ENCODE measurements around the gene F3. TPM values are rescaled to one million over a fixed set of nuclear protein-coding genes. Genes with fewer than 3 reads are reported as not detected.

Gene F3
- total RNA-seq, 1 donor from 2014 or later, result 152 TPM

GRCh38 chr1:94565901-94566300, 24.3 kb upstream of the F3 start:
- H3K27me3 ChIP-seq (ENCODE audit: control insufficient read depth, insufficient read depth, low read length), result no peaks in the 10 kb centered on the region
- TF ChIP-seq, protein P1, sequence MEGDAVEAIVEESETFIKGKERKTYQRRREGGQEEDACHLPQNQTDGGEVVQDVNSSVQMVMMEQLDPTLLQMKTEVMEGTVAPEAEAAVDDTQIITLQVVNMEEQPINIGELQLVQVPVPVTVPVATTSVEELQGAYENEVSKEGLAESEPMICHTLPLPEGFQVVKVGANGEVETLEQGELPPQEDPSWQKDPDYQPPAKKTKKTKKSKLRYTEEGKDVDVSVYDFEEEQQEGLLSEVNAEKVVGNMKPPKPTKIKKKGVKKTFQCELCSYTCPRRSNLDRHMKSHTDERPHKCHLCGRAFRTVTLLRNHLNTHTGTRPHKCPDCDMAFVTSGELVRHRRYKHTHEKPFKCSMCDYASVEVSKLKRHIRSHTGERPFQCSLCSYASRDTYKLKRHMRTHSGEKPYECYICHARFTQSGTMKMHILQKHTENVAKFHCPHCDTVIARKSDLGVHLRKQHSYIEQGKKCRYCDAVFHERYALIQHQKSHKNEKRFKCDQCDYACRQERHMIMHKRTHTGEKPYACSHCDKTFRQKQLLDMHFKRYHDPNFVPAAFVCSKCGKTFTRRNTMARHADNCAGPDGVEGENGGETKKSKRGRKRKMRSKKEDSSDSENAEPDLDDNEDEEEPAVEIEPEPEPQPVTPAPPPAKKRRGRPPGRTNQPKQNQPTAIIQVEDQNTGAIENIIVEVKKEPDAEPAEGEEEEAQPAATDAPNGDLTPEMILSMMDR (IDR thresholded peaks at IDR 0.05; ENCODE audit: insufficient read depth, low read length, poor library complexity, severe bottlenecking), result no peak

GRCh38 chr1:94562519-94563260, 21.1 kb upstream of the F3 start:
- Histone ChIP-seq H3K4me3 (ENCODE audit: low read depth, low read length) (no peak overlapping the region), H3K36me3 (ENCODE audit: control insufficient read depth, insufficient read depth, low read length) (no peaks in the 10 kb centered on the region), H3K27me3 (ENCODE audit: control insufficient read depth, insufficient read depth, low read length) (no peaks in the 10 kb centered on the region)
- no peak for DNase-seq (ENCODE audit: low read depth)
- TF ChIP-seq, protein P1 (IDR thresholded peaks at IDR 0.05; ENCODE audit: insufficient read depth, low read length, poor library complexity, severe bottlenecking), result no peak

More at GRCh38 chr1:94565901-94566300, 24.3 kb upstream of the F3 start:
- no peak overlapping the region for H3K4me3 ChIP-seq (ENCODE audit: low read depth, low read length)
- no peak for DNase-seq (ENCODE audit: low read depth)
- H3K36me3 ChIP-seq (ENCODE audit: control insufficient read depth, insufficient read depth, low read length), result no peaks in the 10 kb centered on the region

DNA sequence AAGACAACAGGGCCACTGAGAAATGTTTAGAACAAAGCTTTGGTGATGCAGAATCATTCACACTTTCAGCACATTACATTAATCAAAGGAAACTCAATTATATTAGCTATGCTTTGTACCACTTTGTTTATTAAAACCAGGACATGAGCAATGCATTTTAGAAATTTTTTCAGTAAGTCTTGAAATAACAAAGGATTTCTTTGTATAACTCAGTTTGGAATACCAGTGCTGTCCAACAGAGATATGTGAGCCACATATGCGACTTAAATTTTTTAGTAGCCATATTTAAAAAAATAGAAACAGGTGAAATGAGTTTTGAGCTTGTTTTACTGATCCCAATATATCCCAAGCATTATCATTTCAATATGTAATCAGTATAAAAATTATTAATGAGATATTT, 18.8 kb upstream of the F3 start:
- Histone ChIP-seq H3K27me3 (ENCODE audit: control insufficient read depth, insufficient read depth, low read length) (no peaks in the 10 kb centered on the region), H3K36me3 (ENCODE audit: control insufficient read depth, insufficient read depth, low read length) (no peaks in the 10 kb centered on the region), H3K4me3 (ENCODE audit: low read depth, low read length) (no peak overlapping the region)
- DNase-seq (ENCODE audit: low read depth), result no peak
- TF ChIP-seq, protein P1 (IDR thresholded peaks at IDR 0.05; ENCODE audit: insufficient read depth, low read length, poor library complexity, severe bottlenecking), result no peak

DNA sequence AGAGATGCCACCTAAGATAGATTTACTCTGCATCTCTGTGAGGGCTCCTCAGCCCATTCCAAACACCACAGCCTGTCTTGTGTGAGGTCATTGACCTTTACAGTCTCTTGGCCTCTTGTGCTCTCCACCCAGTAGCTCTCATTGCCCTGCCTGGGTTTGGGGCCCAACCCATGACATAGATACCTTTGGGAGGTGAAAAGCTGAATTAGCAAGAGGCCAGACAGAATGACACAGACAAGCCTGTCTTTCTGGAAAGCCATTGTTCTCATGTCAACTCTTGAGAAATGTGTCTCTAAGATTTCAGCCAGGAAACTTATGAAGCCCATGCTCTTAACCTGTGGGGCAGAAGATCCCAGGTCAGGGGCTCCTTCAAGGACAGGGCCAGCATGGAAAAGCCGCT, 18.4 kb upstream of the F3 start:
- TF ChIP-seq, protein P1 (IDR thresholded peaks at IDR 0.05; ENCODE audit: insufficient read depth, low read length, poor library complexity, severe bottlenecking), result no peak
- H3K27me3 ChIP-seq (ENCODE audit: control insufficient read depth, insufficient read depth, low read length), result no peaks in the 10 kb centered on the region
- no peak for DNase-seq (ENCODE audit: low read depth)
- H3K36me3 ChIP-seq (ENCODE audit: control insufficient read depth, insufficient read depth, low read length), result no peaks in the 10 kb centered on the region
- no peak overlapping the region for H3K4me3 ChIP-seq (ENCODE audit: low read depth, low read length)

DNA sequence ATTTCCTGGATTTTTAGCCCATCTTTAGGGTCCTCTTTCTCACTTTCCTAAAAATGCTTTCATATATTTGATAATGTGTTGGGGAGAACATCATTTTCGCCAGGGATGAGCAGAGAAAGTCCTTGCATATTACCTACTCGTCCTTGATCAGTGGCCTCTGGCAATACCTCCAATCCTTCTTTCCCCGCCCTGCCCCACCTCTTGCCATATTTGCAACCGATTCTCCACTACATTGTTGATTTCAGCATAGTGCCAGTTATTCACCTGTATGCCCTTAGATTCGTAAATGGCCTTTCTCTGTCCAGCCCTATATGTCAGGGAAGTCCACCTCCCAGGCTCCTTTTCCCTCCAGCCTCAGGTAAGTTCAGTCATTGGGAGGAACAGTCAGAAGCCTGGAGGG, 13.5 kb upstream of the F3 start:
- DNase-seq (ENCODE audit: low read depth), result no peak

More for the DNA sequence above, 13.5 kb upstream of the F3 start:
- H3K27me3 ChIP-seq (ENCODE audit: control insufficient read depth, insufficient read depth, low read length), result no peaks in the 10 kb centered on the region
- TF ChIP-seq, protein P1 (IDR thresholded peaks at IDR 0.05; ENCODE audit: insufficient read depth, low read length, poor library complexity, severe bottlenecking), result no peak
- no peaks in the 10 kb centered on the region for H3K36me3 ChIP-seq (ENCODE audit: control insufficient read depth, insufficient read depth, low read length)
- no peak overlapping the region for H3K4me3 ChIP-seq (ENCODE audit: low read depth, low read length)

All from kidney epithelial cell (primary cell).